LNCaP clone FGC (cell line): Measurements from ENCODE around the gene CLEC3B.

ENCODE experiments used
- DNase-seq: peaks from one replicate; pipeline ENCODE4 v3.0.0-alpha.2; 2011; ENCODE audit warnings: low read depth
- H3K4me3 ChIP-seq: 2 replicates; pipeline ENCODE4 v1.5.1; 2011; ENCODE audit warnings: mild to moderate bottlenecking, low read depth, low read length, control low read depth
- CTCF ChIP-seq: IDR thresholded peaks from 2 replicates; pipeline ENCODE4 v1.5.1; 2012; ENCODE audit warnings: mild to moderate bottlenecking; ENCODE audit not compliant: control insufficient read depth, insufficient read depth; ENCODE audit errors: extremely low read depth

The CLEC3B gene

GRCh38 chr3:44995142-44995770 lies 30.8 kb upstream of the CLEC3B start:
- H3K4me3 ChIP-seq: no peak overlapping the region
- peak; percentile 62 for DNase-seq
- TF ChIP-seq CTCF: no peak

- no peak overlapping the region for H3K4me3 ChIP-seq
- TF ChIP-seq CTCF: no peak
- DNase-seq: no peak
Measured at GRCh38 chr3:44996556-44996969, 29.5 kb upstream of the CLEC3B start.

GRCh38 chr3:44999782-45000181 lies 26.3 kb upstream of the CLEC3B start:
- no peak overlapping the region for H3K4me3 ChIP-seq
- no peak for TF ChIP-seq CTCF

GRCh38 chr3:45000823-45001222 lies 25.3 kb upstream of the CLEC3B start:
- no peak for TF ChIP-seq CTCF
- H3K4me3 ChIP-seq: no peak overlapping the region
- no peak for DNase-seq

More at GRCh38 chr3:44999782-45000181, 26.3 kb upstream of the CLEC3B start:
- no peak for DNase-seq

- no peak for DNase-seq
- TF ChIP-seq CTCF: no peak
- H3K4me3 ChIP-seq: no peak overlapping the region
Measured at GRCh38 chr3:45001738-45002137, 24.4 kb upstream of the CLEC3B start.

- no peak for DNase-seq
- no peak for TF ChIP-seq CTCF
Measured at GRCh38 chr3:45002139-45002660, 23.9 kb upstream of the CLEC3B start.

GRCh38 chr3:45002720-45003119 lies 23.4 kb upstream of the CLEC3B start:
- no peak for TF ChIP-seq CTCF
- DNase-seq: no peak
- no peak overlapping the region for H3K4me3 ChIP-seq

More at GRCh38 chr3:45002139-45002660, 23.9 kb upstream of the CLEC3B start:
- H3K4me3 ChIP-seq: no peak overlapping the region
